Small intestine (tissue), 7 donors: ENCODE results near the gene VWA8. TPM values are rescaled to one million over a fixed set of nuclear protein-coding genes. Genes with fewer than 3 reads are reported as not detected.
"Not testable (repeated sequence)": the region's sequence is repeated elsewhere in the genome, so short reads cannot be mapped to it uniquely, and the experiment has no call there.

Experiments
- DNase-seq, 2 donors: peaks; one replicate each; pipeline versions ENCODE4 v3.0.0 to v3.0.0-alpha.2; 2013
- FAIRE-seq: peaks from 2 replicates; lab custom pipeline; 2012; peaks lifted over from hg19 to GRCh38; lab: Jason Lieb, UNC
- H3K27ac ChIP-seq, 3 donors: one replicate each; pipeline ENCODE4 v1.5.1; 2013; ENCODE audit warnings: low read length in 2 of 3, mild to moderate bottlenecking in 2 of 3, control low read depth in 1 of 3, inconsistent platforms in 1 of 3, low read depth in 1 of 3, moderate library complexity in 1 of 3
- H3K27me3 ChIP-seq, 3 donors: one replicate each; pipeline ENCODE4 v1.6.1; 2013; ENCODE audit warnings: low read length in 3 of 3, inconsistent platforms in 1 of 3; ENCODE audit not compliant: control insufficient read depth in 3 of 3, insufficient read depth in 3 of 3
- H3K36me3 ChIP-seq, 3 donors: one replicate each; pipeline ENCODE4 v1.6.1; 2013; ENCODE audit warnings: low read length in 3 of 3, inconsistent platforms in 1 of 3, low read depth in 1 of 3, mild to moderate bottlenecking in 1 of 3, moderate library complexity in 1 of 3; ENCODE audit not compliant: control insufficient read depth in 3 of 3, insufficient read depth in 2 of 3
- H3K4me1 ChIP-seq, 3 donors: one replicate each; pipeline ENCODE4 v1.6.1; 2013; ENCODE audit warnings: low read length in 2 of 3, inconsistent platforms in 1 of 3, low read depth in 1 of 3, mild to moderate bottlenecking in 1 of 3, moderate library complexity in 1 of 3; ENCODE audit not compliant: control insufficient read depth in 3 of 3, insufficient read depth in 2 of 3
- H3K4me3 ChIP-seq, 3 donors: one replicate each; pipeline ENCODE4 v1.5.1; 2013; ENCODE audit warnings: low read length in 3 of 3, control low read depth in 1 of 3, inconsistent platforms in 1 of 3, low read depth in 1 of 3, mild to moderate bottlenecking in 1 of 3, moderate library complexity in 1 of 3
- H3K9me3 ChIP-seq, 2 donors: one replicate each; pipeline ENCODE4 v1.6.1; 2013; ENCODE audit warnings: low read depth in 1 of 2, low read length in 1 of 2; ENCODE audit not compliant: control insufficient read depth in 2 of 2, insufficient read depth in 1 of 2
- WGBS, 3 donors: extraction: QIAGEN DNeasy Blood & Tissue Kit; methylation state at CpG; one replicate each; pipeline ENCODE4 v1.1.7; 2013; 5-methylcytosine and 5-hydroxymethylcytosine counted together
- polyA plus RNA-seq, 4 donors: library from polyadenylated mRNA; stranded (reverse) in 3 of 4; unstranded in 1 of 4; fragments of 200-250 nt in 3 of 4; fragments of 120-200 nt in 1 of 4; gene quantifications; one replicate each; pipeline versions ENCODE4 v1.2.1 to v1.2.3, GENCODE V29; 2013
- donor health status: healthy with polysubstance abuse.
- donor health status: control.
- donor health status: control.
- donor health status: Bipolar disorder and iron deficiency.
- donor health status: healthy.

The VWA8 gene
- polyA plus RNA-seq, 4 donors = 3.8 to 11.5 (median 6.0) TPM

- Histone ChIP-seq H3K4me3 (no peak overlapping the region), H3K36me3 (peaks cover 0 to 6% (median 0%) of the 10 kb centered on the region in 3 donors), H3K9me3 (no peaks in the 10 kb centered on the region), H3K27ac (no peak overlapping the region), H3K27me3 (no peaks in the 10 kb centered on the region), H3K4me1 (no peaks in the 10 kb centered on the region)
- FAIRE-seq (no peak), DNase-seq (no peak)
- 81 to 91% (median 85%) methylated on average over 3 of the region's 3 CpGs for WGBS, 3 donors
Observed at GRCh38 chr13:41634407-41634806, 326.5 kb downstream of the VWA8 start.

DNA sequence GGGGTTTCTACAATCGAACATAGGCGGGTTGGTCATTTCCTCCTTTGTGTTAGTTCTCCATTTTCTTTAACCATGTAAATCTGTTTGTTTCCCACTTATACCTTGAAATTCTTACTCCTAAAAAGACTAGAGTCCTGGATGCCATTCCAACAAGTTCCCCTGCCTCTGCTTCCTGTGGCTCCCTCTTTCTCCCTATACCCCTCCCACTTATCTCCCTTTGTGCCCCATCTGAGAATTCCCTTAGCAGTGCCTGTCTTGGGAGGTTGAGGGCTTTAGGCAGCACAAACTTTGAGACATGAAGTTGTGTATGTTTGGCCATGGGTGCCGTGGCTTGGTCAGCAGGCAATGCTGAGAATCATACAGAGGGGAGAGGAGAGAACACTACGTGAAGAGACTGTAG, 327.1 kb downstream of the VWA8 start:
- Histone ChIP-seq H3K9me3 (no peaks in the 10 kb centered on the region), H3K36me3 (peaks cover 0 to 6% (median 0%) of the 10 kb centered on the region in 3 donors), H3K27me3 (no peaks in the 10 kb centered on the region), H3K4me1 (no peaks in the 10 kb centered on the region), H3K4me3 (no peak overlapping the region), H3K27ac (no peak overlapping the region)
- FAIRE-seq (no peak), DNase-seq (no peak)
- WGBS, 3 donors = 82 to 94% (median 93%) methylated on average over 3 to 4 of the region's 4 CpGs

GRCh38 chr13:41631296-41631965, 329.5 kb downstream of the VWA8 start:
- Histone ChIP-seq H3K27ac (no peak overlapping the region), H3K9me3 (no peaks in the 10 kb centered on the region), H3K4me1 (no peaks in the 10 kb centered on the region), H3K36me3 (peaks cover 0 to 6% (median 0%) of the 10 kb centered on the region in 3 donors), H3K4me3 (no peak overlapping the region), H3K27me3 (no peaks in the 10 kb centered on the region)
- 86 to 94% (median 90%) methylated on average over 5 of the region's 5 CpGs for WGBS, 3 donors
- no peak for DNase-seq
- FAIRE-seq = no peak

DNA sequence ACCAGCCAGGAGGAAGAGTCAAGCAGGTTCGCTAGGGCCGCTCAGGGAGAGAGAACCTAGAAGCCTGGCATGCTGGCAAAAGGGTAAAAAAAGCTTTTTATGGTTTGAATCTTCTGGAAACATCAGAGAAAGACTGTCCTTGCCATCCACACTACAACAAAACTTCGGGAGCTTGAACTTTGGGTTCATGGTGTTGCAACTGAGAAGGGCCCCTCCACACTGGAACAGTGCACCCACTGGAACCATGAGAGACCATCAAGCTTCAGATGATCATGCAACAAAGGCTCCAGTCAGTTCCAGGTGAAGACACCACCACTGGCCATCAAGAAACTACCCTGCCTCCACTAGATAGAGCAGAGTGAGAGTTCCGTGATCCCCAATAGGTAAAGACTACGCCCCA, 333.5 kb downstream of the VWA8 start:
- Histone ChIP-seq H3K4me3 (no peak overlapping the region), H3K9me3 (no peaks in the 10 kb centered on the region), H3K27ac (no peak overlapping the region), H3K27me3 (no peaks in the 10 kb centered on the region), H3K4me1 (no peaks in the 10 kb centered on the region), H3K36me3 (peaks cover 0 to 3% (median 0%) of the 10 kb centered on the region in 3 donors)
- 93 to 99% (median 96%) methylated on average over 5 of the region's 5 CpGs for WGBS, 3 donors
- no peak for DNase-seq
- FAIRE-seq = no peak

DNA sequence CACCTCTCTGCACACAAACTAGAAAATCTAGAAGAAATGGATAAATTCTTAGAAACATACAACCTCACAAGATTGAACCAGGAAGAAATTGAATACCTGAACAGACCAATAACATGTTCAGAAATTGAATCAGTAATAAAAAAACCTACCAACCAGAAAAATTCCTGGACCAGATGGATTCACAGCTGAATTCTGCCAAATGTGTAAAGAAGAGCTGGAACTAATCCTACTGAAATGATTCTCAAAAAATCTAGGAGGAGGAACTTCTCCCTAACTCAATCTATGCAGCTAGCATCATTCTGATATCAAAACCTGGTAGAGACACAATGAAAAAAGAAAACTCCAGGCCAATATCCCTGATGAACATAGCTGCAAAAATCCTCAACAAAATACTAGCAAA, 336.9 kb downstream of the VWA8 start:
- Histone ChIP-seq H3K4me1 (no peaks in the 10 kb centered on the region), H3K4me3 (no peak overlapping the region), H3K27ac (no peak overlapping the region), H3K27me3 (no peaks in the 10 kb centered on the region), H3K9me3 (no peaks in the 10 kb centered on the region), H3K36me3 (no peaks in the 10 kb centered on the region)
- FAIRE-seq = no peak
- no peak for DNase-seq

DNA sequence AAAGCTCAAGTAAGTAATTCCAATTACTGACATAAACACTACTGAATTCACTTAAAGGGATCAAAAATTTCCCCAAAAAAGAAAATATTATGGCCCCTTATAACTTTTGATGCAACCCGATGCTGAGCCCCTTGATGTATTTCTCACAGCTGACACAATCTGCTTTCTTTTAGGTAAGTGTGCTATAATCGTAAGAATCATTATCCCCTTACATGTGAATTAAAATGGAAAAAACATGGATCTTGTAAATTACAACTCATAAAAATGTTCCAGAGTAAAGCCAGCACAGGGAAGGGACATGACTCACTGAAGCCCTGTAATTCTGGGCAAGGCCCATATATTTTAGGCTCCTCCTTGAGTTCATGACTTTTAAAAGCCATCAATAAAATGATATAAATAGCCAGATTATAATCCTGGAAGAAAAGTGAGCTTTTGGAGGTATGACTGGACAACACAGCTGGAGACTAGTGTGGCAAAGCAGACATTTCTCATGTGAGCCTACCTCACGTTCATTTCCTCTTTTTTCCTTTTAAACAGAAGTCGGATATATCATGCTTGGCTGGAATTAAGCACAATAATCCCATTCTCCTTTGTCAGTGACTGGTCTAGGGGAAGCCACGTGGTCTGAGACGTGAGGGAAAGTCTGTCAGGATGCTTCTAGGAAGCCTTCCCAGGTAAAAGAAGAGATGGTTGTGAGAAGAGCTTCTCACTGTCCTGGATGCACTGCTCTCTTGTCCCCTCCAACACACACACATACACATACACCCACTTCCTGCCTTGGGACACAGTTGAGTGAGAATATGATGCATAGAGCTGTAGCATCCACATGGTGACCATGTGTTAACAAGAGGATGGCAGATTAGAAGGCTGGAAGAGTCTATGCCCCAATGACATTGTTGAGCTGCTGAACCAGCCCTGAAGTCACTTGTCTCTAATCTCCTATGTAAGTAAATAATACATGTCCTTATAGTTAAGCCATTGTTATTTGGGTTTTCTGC, 338.2 kb downstream of the VWA8 start:
- no peak for FAIRE-seq
- 86 to 94% (median 89%) methylated on average over 6 of the region's 6 CpGs for WGBS, 3 donors
- H3K36me3 ChIP-seq = no peaks in the 10 kb centered on the region

GRCh38 chr13:41621716-41622431, 339.0 kb downstream of the VWA8 start:
- no peaks in the 10 kb centered on the region for H3K4me1 ChIP-seq
- no peak for FAIRE-seq
- WGBS, 3 donors = 91 to 95% (median 92%) methylated on average over 5 of the region's 5 CpGs
- H3K27me3 ChIP-seq = no peaks in the 10 kb centered on the region
- no peak for DNase-seq
- H3K9me3 ChIP-seq = no peaks in the 10 kb centered on the region
- H3K36me3 ChIP-seq = no peaks in the 10 kb centered on the region
- H3K27ac ChIP-seq = no peak overlapping the region
- no peak overlapping the region for H3K4me3 ChIP-seq

More for the DNA sequence above, 338.2 kb downstream of the VWA8 start:
- no peak overlapping the region for H3K27ac ChIP-seq
- H3K9me3 ChIP-seq = no peaks in the 10 kb centered on the region
- no peak overlapping the region for H3K4me3 ChIP-seq
- H3K27me3 ChIP-seq = no peaks in the 10 kb centered on the region
- no peak for DNase-seq
- H3K4me1 ChIP-seq = no peaks in the 10 kb centered on the region

DNA sequence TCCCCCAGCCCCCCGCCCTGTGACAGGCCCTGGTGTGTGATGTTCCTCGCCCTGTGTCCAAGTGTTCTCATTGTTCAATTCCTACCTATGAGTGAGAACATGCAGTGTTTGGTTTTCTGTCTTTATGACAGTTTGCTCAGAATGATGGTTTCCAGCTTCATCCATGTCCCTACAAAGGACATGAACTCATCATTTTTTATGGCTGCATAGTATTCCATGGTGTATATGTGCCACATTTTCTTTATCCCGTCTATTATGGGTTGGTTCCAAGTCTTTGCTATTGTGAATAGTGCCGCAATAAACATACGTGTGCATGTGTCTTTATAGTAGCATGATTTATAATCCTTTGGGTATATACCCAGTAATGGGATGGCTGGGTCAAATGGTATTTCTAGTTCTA, 343.3 kb downstream of the VWA8 start:
- FAIRE-seq, H3K9me3 ChIP-seq, H3K4me3 ChIP-seq, DNase-seq, H3K27ac ChIP-seq, H3K36me3 ChIP-seq, H3K4me1 ChIP-seq, H3K27me3 ChIP-seq: not testable (repeated sequence)
- WGBS, 3 donors = 96 to 98% (median 97%) methylated on average over 5 of the region's 5 CpGs
